H1 (cell line): ENCODE results near the gene NUDC.

Source experiments
- CTBP2 ChIP-seq: IDR thresholded peaks from 2 replicates; pipeline ENCODE4 v1.7.0; 2011; ENCODE audit warnings: borderline replicate concordance, mild to moderate bottlenecking, moderate library complexity, mixed read lengths, low read length; ENCODE audit not compliant: insufficient read depth, insufficient read length
- JUN ChIP-seq: IDR thresholded peaks from 2 replicates; pipeline ENCODE4 v1.6.1; 2011; ENCODE audit warnings: low read depth, mild to moderate bottlenecking, improper control_type of control experiment, low read length
- NRF1 ChIP-seq: IDR thresholded peaks from 2 replicates; pipeline ENCODE4 v1.6.1; 2011; ENCODE audit warnings: mild to moderate bottlenecking, low read depth, low read length, improper control_type of control experiment
- POLR2A ChIP-seq, 2 experiments: IDR thresholded peaks; 1 replicate in 1 of 2; 2 replicates in 1 of 2; pipeline ENCODE4 v1.6.1; 2011; ENCODE audit warnings: low read depth in 2 of 2, low read length in 2 of 2, mild to moderate bottlenecking in 2 of 2; ENCODE audit errors: control extremely low read depth in 1 of 2
- POLR2AphosphoS5 ChIP-seq: IDR thresholded peaks from 2 replicates; pipeline ENCODE4 v1.6.1; 2011; ENCODE audit warnings: low read depth, low read length
- SIX5 ChIP-seq: IDR thresholded peaks from 2 replicates; pipeline ENCODE4 v1.6.1; 2011; ENCODE audit warnings: mild to moderate bottlenecking, low read depth, low read length
- SP1 ChIP-seq: IDR thresholded peaks from 2 replicates; pipeline ENCODE4 v1.6.1; 2011; ENCODE audit warnings: low read depth, low read length
- SUZ12 ChIP-seq: fragments of 200-600 bp; sonication (generic); IDR thresholded peaks from 2 replicates; pipeline ENCODE4 v1.6.1; 2012; ENCODE audit warnings: mild to moderate bottlenecking, inconsistent platforms, low read length, moderate library complexity, mixed read lengths
- USF2 ChIP-seq: IDR thresholded peaks from 2 replicates; pipeline ENCODE4 v1.6.1; 2011; ENCODE audit warnings: low read length, improper control_type of control experiment
- YY1 ChIP-seq: IDR thresholded peaks from 2 replicates; pipeline ENCODE4 v1.6.1; 2011; ENCODE audit warnings: low read depth, mild to moderate bottlenecking, low read length
- TF ChIP-seq, protein P1 (sequence below), 3 experiments: IDR thresholded peaks; 1 replicate in 2 of 3; 2 replicates in 1 of 3; pipeline versions ENCODE4 v1.5.1 to v1.6.1; 2011; ENCODE audit warnings: low read length in 3 of 3, mild to moderate bottlenecking in 3 of 3, inconsistent platforms in 2 of 3, low read depth in 1 of 3, moderate library complexity in 1 of 3; ENCODE audit not compliant: insufficient read depth in 1 of 3; ENCODE audit errors: control extremely low read depth in 1 of 3
- TF ChIP-seq, protein P2 (sequence below): IDR thresholded peaks from 2 replicates; pipeline ENCODE4 v1.6.1; 2012; ENCODE audit warnings: inconsistent platforms

DNA sequence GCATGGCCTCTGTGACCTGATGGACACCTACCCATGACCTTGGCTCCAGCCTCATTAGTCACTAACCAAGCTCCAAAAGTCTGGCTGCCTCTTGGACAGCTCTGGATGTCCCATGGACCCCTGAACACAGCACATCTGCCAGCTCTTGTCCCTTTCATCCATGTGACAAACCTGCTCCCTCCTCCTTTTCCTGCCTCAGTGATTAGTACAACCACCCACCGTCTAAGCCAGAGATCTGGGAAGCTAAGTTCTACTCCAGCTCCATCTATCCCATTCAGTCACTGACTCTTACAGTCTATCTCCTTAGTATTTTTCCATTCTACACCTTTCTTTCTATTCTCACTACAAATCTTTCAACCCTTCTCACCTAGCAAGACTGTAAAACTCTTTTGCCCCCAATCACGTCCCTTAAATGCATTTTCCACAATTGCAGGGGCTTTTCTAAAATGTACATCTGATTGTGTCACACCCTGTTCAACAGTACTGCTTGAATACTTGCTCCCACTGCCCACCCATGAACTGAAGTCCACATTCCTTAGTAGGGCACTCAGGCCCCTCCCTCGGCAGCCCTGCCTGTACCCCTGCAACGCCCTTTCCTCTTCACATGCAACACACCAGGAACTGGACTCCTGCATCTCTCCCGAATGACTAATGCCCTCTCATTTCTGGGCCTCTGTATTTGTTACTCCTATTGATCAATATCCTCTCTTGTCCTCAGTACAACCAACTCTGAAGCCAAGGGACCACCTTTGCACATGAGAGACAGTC lies 38.7 kb upstream of the NUDC start:
- TF ChIP-seq JUN, result no peak
- no peak for TF ChIP-seq POLR2AphosphoS5
- TF ChIP-seq YY1, result no peak
- no peak for TF ChIP-seq NRF1
- TF ChIP-seq POLR2A (IDR thresholded peaks at IDR 0.05; ENCODE audit: control extremely low read depth in 1 of 2, low read depth in 2 of 2, low read length in 2 of 2), result no peak
- TF ChIP-seq, protein P1, sequence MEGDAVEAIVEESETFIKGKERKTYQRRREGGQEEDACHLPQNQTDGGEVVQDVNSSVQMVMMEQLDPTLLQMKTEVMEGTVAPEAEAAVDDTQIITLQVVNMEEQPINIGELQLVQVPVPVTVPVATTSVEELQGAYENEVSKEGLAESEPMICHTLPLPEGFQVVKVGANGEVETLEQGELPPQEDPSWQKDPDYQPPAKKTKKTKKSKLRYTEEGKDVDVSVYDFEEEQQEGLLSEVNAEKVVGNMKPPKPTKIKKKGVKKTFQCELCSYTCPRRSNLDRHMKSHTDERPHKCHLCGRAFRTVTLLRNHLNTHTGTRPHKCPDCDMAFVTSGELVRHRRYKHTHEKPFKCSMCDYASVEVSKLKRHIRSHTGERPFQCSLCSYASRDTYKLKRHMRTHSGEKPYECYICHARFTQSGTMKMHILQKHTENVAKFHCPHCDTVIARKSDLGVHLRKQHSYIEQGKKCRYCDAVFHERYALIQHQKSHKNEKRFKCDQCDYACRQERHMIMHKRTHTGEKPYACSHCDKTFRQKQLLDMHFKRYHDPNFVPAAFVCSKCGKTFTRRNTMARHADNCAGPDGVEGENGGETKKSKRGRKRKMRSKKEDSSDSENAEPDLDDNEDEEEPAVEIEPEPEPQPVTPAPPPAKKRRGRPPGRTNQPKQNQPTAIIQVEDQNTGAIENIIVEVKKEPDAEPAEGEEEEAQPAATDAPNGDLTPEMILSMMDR (IDR thresholded peaks at IDR 0.05; ENCODE audit: control extremely low read depth in 1 of 3, insufficient read depth in 1 of 3, low read depth in 1 of 3, low read length in 3 of 3), result no peak
- TF ChIP-seq SIX5, result no peak
- TF ChIP-seq SP1, result no peak
- TF ChIP-seq SUZ12, result no peak
- no peak for TF ChIP-seq USF2
- TF ChIP-seq CTBP2, result no peak
- TF ChIP-seq, protein P2, sequence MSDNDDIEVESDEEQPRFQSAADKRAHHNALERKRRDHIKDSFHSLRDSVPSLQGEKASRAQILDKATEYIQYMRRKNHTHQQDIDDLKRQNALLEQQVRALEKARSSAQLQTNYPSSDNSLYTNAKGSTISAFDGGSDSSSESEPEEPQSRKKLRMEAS, result no peak
